ENCODE results near the gene CCDC192.

Gene CCDC192

DNA sequence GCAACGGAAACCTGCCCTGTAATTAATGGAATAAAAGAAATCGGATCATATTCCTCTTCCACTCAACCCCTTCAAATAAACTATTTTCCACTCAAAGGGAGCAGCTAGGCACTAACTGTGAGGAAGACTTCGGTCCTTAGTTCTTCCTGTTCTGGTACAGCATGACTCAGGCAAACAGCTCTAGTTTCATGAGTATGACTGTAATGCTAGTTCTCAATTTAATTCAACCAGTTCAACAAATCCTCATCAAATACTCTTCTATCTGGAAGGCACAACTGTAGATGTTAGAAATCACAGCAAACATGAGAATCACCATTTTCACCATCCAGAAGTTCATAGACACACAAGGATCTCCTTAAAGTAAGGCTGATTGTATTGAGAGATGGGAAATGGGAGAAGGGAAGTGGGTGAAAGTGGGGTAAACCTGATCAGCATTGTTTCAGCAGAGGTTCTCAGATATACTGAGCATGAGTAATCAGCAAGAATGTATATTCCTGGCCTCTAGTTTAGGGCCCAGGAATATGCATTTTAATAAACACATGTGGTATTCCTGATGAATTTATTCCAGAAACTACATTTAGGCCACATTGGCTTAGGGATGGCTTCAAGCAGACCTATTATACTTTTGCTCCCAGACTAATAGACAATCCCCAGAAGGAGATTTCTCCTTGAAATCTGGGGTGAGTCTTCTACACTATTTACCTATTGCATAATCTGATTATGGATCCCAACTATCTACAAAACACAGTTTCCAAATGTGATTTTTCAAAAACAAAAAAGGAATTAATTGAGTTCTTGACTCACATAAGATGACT, 239.3 kb downstream of the CCDC192 start:
- DNase-seq (ENCODE audit: low spot score): no peak
- TF ChIP-seq, protein P1, sequence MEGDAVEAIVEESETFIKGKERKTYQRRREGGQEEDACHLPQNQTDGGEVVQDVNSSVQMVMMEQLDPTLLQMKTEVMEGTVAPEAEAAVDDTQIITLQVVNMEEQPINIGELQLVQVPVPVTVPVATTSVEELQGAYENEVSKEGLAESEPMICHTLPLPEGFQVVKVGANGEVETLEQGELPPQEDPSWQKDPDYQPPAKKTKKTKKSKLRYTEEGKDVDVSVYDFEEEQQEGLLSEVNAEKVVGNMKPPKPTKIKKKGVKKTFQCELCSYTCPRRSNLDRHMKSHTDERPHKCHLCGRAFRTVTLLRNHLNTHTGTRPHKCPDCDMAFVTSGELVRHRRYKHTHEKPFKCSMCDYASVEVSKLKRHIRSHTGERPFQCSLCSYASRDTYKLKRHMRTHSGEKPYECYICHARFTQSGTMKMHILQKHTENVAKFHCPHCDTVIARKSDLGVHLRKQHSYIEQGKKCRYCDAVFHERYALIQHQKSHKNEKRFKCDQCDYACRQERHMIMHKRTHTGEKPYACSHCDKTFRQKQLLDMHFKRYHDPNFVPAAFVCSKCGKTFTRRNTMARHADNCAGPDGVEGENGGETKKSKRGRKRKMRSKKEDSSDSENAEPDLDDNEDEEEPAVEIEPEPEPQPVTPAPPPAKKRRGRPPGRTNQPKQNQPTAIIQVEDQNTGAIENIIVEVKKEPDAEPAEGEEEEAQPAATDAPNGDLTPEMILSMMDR (IDR thresholded peaks at IDR 0.05; ENCODE audit: extremely low read depth, missing control alignments): no peak

DNA sequence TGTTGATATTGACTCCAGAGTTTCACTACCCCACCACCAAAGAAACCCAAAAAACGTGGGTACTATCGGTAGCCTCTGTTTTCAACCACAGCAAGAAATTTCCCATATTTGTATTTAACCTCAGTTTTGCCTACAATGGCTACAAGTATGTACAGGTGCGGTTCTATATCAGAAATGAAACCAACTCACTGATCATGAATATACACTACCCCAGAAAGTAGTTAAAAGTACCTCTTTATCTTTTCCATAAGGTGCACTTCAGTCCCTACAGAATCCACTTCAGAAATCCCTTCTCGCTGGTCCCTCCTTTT, 239.8 kb downstream of the CCDC192 start:
- TF ChIP-seq, protein P1 (IDR thresholded peaks at IDR 0.05; ENCODE audit: extremely low read depth, missing control alignments): no peak

DNA sequence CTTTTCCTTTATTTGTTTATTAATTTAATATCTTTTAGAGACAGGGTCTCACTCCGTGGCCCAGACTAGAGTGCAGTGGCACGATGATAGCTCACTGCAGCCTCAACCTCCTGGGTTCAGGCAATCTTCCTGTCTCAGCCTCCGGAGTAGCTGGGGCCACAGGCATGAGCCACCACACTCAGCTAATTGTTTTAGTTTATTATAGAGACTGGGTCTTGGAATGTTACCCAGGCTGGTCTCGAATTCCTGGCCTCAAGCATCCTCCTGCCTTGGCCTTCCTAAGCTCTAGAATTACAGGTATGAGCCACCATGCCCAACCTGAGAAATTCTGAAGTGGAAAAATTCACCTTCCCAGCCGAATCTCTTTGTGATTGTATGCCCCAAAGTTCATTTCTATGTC, 240.9 kb downstream of the CCDC192 start:
- TF ChIP-seq, protein P1 (IDR thresholded peaks at IDR 0.05; ENCODE audit: extremely low read depth, missing control alignments): no peak
- DNase-seq (ENCODE audit: low spot score): no peak

More for the DNA sequence above, 239.8 kb downstream of the CCDC192 start:
- no peak for DNase-seq (ENCODE audit: low spot score)

GRCh38 chr5:127947941-127948340, 244.8 kb downstream of the CCDC192 start:
- no peak for DNase-seq (ENCODE audit: low spot score)
- TF ChIP-seq, protein P1 (IDR thresholded peaks at IDR 0.05; ENCODE audit: extremely low read depth, missing control alignments): no peak

- TF ChIP-seq, protein P1 (IDR thresholded peaks at IDR 0.05; ENCODE audit: extremely low read depth, missing control alignments): no peak
- DNase-seq (ENCODE audit: low spot score): no peak
Measured at GRCh38 chr5:127950707-127951391, 247.7 kb downstream of the CCDC192 start.

GRCh38 chr5:127951791-127952190, 248.6 kb downstream of the CCDC192 start:
- TF ChIP-seq, protein P1 (IDR thresholded peaks at IDR 0.05; ENCODE audit: extremely low read depth, missing control alignments): no peak
- DNase-seq (ENCODE audit: low spot score): no peak

DNA sequence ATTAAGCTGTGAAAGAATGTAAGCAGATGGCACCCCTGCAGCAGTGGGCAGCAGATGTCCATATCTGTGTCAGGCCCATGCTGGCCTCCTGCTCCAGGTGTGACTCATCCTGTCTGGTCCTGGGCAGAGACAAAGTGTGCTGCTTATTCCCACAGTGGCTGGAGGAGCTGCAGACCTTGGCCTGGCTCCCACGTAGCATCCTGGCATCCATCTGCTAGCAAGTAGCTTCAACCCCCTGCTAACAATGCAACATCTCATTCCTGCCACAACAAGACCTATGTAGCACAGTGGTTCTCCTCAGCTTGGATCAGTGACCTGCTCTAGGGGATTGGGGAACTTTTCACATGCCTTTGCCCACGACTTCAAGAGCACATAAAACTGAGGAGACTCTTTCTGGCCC, 254.0 kb downstream of the CCDC192 start:
- DNase-seq (ENCODE audit: low spot score): no peak
- TF ChIP-seq, protein P1 (IDR thresholded peaks at IDR 0.05; ENCODE audit: extremely low read depth, missing control alignments): no peak
